Left lung (tissue), 10 donors: ENCODE data around the gene NRXN2. TPM values are rescaled to one million over a fixed set of nuclear protein-coding genes. Genes with fewer than 3 reads are reported as not detected.

Source experiments
- ATAC-seq: fragments of 200-7000 bp; cut with Tn5 transposase; one replicate; pipeline ENCODE4 v1.9.1; 2020; ENCODE audit warnings: moderate library complexity
- DNase-seq, 4 donors: peaks; one replicate each; pipeline ENCODE4 v3.0.0-alpha.2; 2013 to 2020
- H3K27ac ChIP-seq, 2 donors: fragments of 200-600 bp; sonication (generic) in 1 of 2; one replicate each; pipeline versions ENCODE4 v1.5.0 to v1.8.0; 2020 to 2021
- H3K27me3 ChIP-seq, 2 donors: fragments of 200-600 bp; sonication (generic) in 1 of 2; one replicate each; pipeline versions ENCODE4 v1.5.0 to v1.8.0; 2020 to 2021
- H3K36me3 ChIP-seq, 2 donors: fragments of 200-600 bp; sonication (generic) in 1 of 2; one replicate each; pipeline versions ENCODE4 v1.5.0 to v1.8.0; 2020 to 2021
- H3K4me1 ChIP-seq, 2 donors: fragments of 200-600 bp; one replicate each; pipeline ENCODE4 v1.8.0; 2021
- H3K4me3 ChIP-seq, 2 donors: fragments of 200-600 bp; sonication (generic) in 1 of 2; one replicate each; pipeline versions ENCODE4 v1.5.0 to v1.8.0; 2020 to 2021; ENCODE audit warnings: mild to moderate bottlenecking in 1 of 2
- H3K9me3 ChIP-seq, 2 donors: fragments of 200-600 bp; sonication (generic) in 1 of 2; one replicate each; pipeline versions ENCODE4 v1.5.0 to v1.8.0; 2020 to 2021
- intact Hi-C, 2 donors: fragments of 100-400 bp; cut with DNase I; formaldehyde crosslinking; loops; one replicate each; pipeline versions ENCODE4 v1.11.2 to v1.14.2; 2022
- polyA plus RNA-seq, 6 donors: library from polyadenylated mRNA; unstranded; fragments of 120-200 nt; gene quantifications; one replicate each; pipeline ENCODE4 v1.2.1, GENCODE V29; 2013; ENCODE audit not compliant: insufficient read length in 6 of 6
- total RNA-seq, 2 donors: library from RNA; stranded (reverse); fragmentation: NEBNext Ultra II Directional; extraction: Animal tissue kit (Norgen Biotek cat#: 25700); gene quantifications; one replicate each; pipeline ENCODE4 v1.2.1, GENCODE V29; 2021
- TF ChIP-seq, protein P1 (sequence below), 2 donors: fragments of 200-600 bp; sonication (generic) in 1 of 2; IDR thresholded peaks; one replicate each; pipeline versions ENCODE4 v1.5.0 to v1.8.0; 2021; ENCODE audit warnings: antibody characterized with exemption in 2 of 2
- donor health status: DM: no; HTN: yes; CAD: no.
- donor health status: DM: no; HTN: no; CAD: no.

The NRXN2 gene
- total and polyA plus RNA-seq, 8 donors, result 3.5 to 15.0 (median 10.4) TPM

DNA sequence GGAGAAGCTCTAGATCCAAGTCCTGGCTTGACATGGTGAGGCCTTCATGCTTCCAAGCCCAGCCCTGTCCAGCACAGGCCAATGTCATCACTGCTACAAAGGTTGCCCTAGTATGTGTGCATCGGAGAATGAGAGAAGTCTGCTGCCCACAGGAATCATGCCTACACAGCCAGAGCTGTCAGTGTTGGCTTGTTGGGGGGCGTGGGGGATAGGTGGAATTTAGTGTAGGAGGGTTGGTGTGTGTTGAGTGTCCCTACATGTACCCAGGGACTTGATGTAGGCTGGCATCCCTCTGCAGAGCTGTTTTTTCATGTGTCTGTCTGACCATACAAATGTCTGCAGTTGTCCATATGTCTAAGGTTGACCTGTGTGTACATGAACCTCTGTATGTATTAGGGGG, 94.4 kb downstream of the NRXN2 start:
- ATAC-seq (no peak), DNase-seq (no peak)
- peaks cover 0 to 11% of the 10 kb centered on the region in 2 donors for H3K4me1 ChIP-seq
- H3K36me3 ChIP-seq, result no peaks in the 10 kb centered on the region
- TF ChIP-seq, protein P1, sequence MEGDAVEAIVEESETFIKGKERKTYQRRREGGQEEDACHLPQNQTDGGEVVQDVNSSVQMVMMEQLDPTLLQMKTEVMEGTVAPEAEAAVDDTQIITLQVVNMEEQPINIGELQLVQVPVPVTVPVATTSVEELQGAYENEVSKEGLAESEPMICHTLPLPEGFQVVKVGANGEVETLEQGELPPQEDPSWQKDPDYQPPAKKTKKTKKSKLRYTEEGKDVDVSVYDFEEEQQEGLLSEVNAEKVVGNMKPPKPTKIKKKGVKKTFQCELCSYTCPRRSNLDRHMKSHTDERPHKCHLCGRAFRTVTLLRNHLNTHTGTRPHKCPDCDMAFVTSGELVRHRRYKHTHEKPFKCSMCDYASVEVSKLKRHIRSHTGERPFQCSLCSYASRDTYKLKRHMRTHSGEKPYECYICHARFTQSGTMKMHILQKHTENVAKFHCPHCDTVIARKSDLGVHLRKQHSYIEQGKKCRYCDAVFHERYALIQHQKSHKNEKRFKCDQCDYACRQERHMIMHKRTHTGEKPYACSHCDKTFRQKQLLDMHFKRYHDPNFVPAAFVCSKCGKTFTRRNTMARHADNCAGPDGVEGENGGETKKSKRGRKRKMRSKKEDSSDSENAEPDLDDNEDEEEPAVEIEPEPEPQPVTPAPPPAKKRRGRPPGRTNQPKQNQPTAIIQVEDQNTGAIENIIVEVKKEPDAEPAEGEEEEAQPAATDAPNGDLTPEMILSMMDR (IDR thresholded peaks at IDR 0.05), result no peak
- H3K27ac ChIP-seq, result no peak overlapping the region
- H3K9me3 ChIP-seq, result no peaks in the 10 kb centered on the region
- intact Hi-C loops, result no loop called here
- H3K27me3 ChIP-seq, result peaks cover 0 to 28% of the 10 kb centered on the region in 2 donors
- no peak overlapping the region for H3K4me3 ChIP-seq

DNA sequence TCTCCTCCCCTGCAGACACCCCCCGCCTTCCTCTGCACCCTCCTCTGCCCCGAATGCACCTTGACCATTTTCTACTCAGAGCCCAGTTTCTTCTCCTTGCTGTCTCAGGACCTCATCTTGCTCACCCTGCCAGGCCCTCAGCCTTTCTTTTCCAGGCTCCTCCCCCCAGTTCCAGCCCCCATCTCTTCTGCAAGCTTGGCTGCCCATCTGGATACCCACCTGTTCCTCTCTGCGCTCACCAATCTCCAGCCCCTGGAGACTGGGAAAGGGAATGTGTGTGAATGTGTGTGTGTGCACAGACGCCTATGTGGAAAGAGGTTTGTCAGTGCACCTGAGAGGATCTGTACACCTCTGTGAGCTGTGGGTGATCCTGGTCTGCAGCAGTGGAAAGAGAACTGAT, 95.6 kb downstream of the NRXN2 start:
- Histone ChIP-seq H3K4me3 (no peak overlapping the region), H3K36me3 (no peaks in the 10 kb centered on the region), H3K27ac (no peak overlapping the region), H3K4me1 (peaks cover 0 to 11% of the 10 kb centered on the region in 2 donors), H3K27me3 (peaks cover 0 to 22% of the 10 kb centered on the region in 2 donors), H3K9me3 (no peaks in the 10 kb centered on the region)
- ATAC-seq (no peak), DNase-seq (no peak)
- TF ChIP-seq, protein P1 (IDR thresholded peaks at IDR 0.05), result no peak
- intact Hi-C loops, result no loop called here

DNA sequence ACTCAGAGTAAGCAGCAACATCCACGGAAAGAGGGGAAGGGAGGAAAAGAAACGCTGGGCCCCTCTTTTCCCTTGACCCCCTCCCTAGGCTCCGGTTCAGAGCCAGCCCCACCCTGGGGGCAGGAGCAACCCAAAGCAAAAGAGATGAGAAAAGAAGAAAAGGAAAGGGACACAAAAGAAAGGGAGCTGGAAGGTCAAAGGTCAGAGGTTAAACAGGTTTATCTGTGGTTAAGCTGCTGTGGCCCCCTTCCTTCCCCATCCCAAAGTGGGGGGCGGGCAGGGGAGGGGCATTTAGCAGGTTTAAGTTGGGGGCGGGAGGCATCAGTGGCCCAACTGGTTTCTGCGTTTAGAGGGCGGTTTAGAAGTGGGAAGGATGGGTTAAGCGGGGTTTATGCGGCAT, 96.4 kb downstream of the NRXN2 start:
- ATAC-seq (no peak), DNase-seq (no peak)
- H3K9me3 ChIP-seq, result no peaks in the 10 kb centered on the region
- no peak overlapping the region for H3K4me3 ChIP-seq
- TF ChIP-seq, protein P1 (IDR thresholded peaks at IDR 0.05), result no peak
- peaks cover 0 to 11% of the 10 kb centered on the region in 2 donors for H3K4me1 ChIP-seq
- peaks cover 0 to 22% of the 10 kb centered on the region in 2 donors for H3K27me3 ChIP-seq
- H3K27ac ChIP-seq, result no peak overlapping the region
- intact Hi-C loops, result no loop called here
- H3K36me3 ChIP-seq, result no peaks in the 10 kb centered on the region

DNA sequence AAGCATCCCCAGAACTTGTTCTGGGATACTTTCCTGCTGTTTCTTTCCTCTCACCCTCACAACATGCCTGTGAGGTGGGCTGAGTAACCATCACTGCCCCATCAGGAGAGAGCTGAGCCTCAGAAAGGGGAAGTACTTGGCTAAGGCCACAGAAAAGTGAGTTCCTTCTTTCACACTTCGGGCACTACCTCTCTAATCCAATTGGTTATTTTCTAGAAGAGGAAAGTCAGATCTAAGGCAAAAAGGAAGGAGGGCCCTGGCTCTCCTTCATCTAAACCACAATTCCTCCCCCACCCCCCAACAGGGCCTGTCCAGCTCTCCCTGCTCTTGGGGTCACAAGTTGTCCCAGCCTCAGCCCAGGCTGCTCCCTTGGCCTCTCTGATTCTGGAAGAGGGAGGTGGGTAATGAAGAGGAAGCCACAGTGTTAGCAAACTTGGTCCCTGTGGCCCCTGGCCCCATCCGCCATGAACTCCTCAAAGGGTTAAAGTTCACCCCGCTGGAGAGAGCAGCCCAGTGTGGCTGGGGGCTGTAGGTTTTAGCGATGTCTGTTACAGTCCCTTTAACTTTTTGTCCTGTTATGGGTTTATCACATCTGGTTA, 98.0 kb downstream of the NRXN2 start:
- Histone ChIP-seq H3K36me3 (no peaks in the 10 kb centered on the region), H3K27ac (peak overlapping the region in 1 of 2 donors; percentile 70), H3K27me3 (peaks cover 0 to 7% of the 10 kb centered on the region in 2 donors), H3K9me3 (no peaks in the 10 kb centered on the region), H3K4me1 (peaks cover 10 to 11% of the 10 kb centered on the region in 2 donors), H3K4me3 (no peak overlapping the region)
- no peak for DNase-seq
- intact Hi-C loops, result no loop called here
- peak; percentile 47 for ATAC-seq
- TF ChIP-seq, protein P1 (IDR thresholded peaks at IDR 0.05), result no peak

DNA sequence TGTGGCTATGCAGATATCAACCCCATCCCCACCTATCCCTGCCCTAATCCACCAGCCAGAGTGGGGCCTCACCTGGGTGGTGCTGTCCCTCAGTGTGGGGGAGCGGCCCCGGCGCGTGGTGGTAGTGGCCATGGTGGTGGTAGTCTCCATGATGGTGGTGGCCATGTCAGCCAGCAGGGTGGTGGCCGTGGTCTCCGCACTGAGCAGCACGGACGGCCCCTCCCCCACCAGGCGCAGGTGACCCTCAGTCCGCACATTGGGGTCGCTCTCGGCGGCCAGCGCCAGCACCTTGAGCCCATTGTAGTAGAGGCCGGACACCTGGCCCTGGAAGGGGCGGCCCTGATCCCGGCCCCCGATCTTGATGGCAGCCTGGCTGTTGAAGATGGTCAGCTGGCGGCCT, 100.3 kb downstream of the NRXN2 start:
- TF ChIP-seq, protein P1 (IDR thresholded peaks at IDR 0.05), result no peak
- no peaks in the 10 kb centered on the region for H3K27me3 ChIP-seq
- peaks cover 11 to 12% of the 10 kb centered on the region in 2 donors for H3K4me1 ChIP-seq
- H3K36me3 ChIP-seq, result no peaks in the 10 kb centered on the region
- ATAC-seq (no peak), DNase-seq (no peak)
- no peaks in the 10 kb centered on the region for H3K9me3 ChIP-seq
- no peak overlapping the region for H3K27ac ChIP-seq
- H3K4me3 ChIP-seq, result no peak overlapping the region
- intact Hi-C loops, result no loop called here
